Fibroblast of the aortic adventitia (primary cell): ENCODE results near the gene ZFP36L2. TPM values are rescaled to one million over a fixed set of nuclear protein-coding genes. Genes with fewer than 3 reads are reported as not detected.
A peak's percentile ranks its signal among the peaks of the same experiment; 100 is the strongest.

Experiments used
- DNase-seq: peaks from one replicate; pipeline ENCODE4 v3.0.0-alpha.2; 2010; ENCODE audit warnings: low read depth
- H3K4me3 ChIP-seq: 2 replicates; pipeline ENCODE4 v1.5.1; 2011; ENCODE audit warnings: low read depth, mild to moderate bottlenecking, control low read depth, low read length, moderate library complexity
- total RNA-seq: library from RNA; depleted of rRNA; stranded (reverse); fragments of >200 nt; gene quantifications from 2 replicates; pipeline ENCODE4 v1.2.3, GENCODE V29; 2012; ENCODE audit warnings: low replicate concordance
- TF ChIP-seq, protein P1 (sequence below): IDR thresholded peaks from 2 replicates; pipeline ENCODE4 v1.5.1; 2011; ENCODE audit warnings: mild to moderate bottlenecking, low read length, control low read depth, inconsistent platforms; ENCODE audit not compliant: insufficient read depth

Gene ZFP36L2
- total RNA-seq, 1 donor: 34.3 TPM

DNA sequence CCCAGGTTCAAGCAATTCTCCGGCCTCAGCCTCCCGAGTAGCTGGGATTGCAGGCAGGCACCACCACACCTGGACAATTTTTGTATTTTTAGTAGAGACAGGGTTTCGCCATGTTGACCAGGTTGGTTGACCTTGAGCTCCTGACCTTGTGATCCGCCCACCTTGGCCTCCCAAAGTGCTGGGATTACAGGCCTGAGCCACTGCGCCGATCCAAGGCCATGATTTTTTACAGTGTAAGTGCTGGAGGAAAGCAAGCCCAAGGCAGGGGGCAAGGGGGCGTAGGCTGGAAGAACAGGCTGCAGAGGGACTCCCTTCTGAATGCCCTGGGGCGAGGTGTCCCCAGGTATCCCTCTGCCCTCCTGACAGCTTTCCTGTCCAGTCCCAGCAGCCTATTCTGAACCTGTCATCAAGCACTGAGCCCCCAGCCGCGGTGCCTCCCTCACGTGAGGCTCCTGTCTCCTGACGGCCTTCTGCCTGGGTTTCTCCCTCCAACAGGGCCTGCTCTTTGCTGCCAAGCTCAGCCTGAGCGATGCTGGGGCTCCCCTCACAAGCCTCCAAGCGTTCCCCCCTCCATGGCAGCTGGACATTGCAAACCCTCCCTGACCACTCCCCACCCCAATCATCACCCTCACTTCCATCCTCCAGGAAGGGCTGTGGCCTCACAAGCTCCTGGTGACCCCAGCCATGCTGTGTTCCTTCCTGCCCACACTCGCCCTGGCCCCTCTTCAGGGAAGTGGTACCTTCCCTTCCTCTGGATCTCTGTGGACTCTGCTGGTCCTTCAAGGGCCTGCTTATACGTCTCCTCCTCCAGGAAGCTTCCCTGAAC, 37.6 kb downstream of the ZFP36L2 start:
- DNase-seq: no peak
- no peak overlapping the region for H3K4me3 ChIP-seq
- TF ChIP-seq, protein P1, sequence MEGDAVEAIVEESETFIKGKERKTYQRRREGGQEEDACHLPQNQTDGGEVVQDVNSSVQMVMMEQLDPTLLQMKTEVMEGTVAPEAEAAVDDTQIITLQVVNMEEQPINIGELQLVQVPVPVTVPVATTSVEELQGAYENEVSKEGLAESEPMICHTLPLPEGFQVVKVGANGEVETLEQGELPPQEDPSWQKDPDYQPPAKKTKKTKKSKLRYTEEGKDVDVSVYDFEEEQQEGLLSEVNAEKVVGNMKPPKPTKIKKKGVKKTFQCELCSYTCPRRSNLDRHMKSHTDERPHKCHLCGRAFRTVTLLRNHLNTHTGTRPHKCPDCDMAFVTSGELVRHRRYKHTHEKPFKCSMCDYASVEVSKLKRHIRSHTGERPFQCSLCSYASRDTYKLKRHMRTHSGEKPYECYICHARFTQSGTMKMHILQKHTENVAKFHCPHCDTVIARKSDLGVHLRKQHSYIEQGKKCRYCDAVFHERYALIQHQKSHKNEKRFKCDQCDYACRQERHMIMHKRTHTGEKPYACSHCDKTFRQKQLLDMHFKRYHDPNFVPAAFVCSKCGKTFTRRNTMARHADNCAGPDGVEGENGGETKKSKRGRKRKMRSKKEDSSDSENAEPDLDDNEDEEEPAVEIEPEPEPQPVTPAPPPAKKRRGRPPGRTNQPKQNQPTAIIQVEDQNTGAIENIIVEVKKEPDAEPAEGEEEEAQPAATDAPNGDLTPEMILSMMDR: no peak

DNA sequence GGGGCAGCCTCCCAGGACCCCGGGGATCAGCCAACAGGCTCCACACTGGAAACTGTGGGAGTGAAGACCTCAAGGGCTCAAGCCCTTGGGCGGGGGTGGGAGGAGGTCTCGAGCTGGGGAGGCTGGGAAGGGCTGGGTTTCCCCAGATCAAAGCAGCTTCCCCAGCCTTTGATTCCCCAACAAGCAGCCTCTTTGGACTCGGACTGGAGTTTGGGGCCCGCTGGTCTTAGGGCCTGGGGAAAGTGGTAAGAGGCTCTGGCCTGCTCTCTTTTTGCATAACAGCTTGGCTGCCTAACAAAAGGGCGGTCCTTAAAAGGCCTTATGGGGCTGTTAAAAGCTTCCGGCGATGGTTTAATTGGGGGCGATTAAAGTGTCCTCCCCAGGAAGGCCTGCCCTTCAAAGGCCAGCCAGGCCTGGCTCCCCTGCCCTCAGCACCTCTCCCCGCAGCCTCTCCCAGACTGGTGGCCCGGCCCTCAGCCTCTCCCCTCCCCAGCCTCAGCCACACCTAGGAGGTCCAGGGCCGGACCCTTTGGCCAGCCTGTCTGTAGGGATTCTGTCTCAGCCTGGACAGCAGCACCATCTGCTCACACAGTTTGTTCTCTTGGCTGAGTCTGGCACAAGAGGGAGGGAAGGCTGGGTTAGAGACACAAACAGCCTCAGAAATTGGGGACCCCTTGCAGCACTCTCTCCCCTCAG, 39.6 kb downstream of the ZFP36L2 start:
- TF ChIP-seq, protein P1: no peak
- H3K4me3 ChIP-seq: no peak overlapping the region
- no peak for DNase-seq

DNA sequence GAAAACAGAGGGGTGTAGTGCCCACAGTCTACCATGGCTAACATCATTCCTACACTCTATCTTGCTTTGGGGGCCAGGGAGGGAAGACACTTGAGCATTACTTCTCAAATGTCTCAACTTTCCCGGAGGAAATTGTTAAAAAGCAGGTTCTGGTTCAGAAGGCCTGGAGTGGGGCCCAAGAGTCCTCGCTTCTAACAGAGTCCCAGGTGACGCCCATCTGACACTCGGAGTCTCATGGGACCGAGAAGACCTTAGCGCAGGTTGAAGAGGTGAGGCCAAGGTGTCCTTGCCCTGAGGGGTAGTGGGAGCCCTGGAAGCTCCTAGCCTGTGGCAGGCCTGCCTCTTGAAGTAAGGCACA, 40.1 kb downstream of the ZFP36L2 start:
- TF ChIP-seq, protein P1: no peak
- no peak for DNase-seq
- no peak overlapping the region for H3K4me3 ChIP-seq

DNA sequence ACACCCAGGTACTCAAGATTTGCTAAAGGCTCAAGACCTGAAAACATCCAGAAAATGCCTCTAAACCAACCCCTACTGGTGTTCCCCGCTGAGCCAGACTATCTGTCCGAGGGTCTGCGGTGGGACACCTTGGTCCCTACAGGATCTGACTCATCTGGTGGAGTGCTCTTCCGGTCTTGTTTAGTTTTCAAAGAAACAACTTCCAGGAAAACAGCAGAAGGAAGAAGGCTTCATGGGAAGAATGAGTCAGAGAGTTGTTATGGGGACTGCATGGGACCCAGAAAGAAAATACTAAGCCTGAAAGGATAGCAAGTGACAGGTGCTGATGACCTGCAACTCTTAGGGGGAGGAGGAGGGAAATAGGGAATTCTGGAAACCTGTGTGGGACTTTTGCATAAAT, 41.3 kb downstream of the ZFP36L2 start:
- TF ChIP-seq, protein P1: no peak
- no peak overlapping the region for H3K4me3 ChIP-seq
- no peak for DNase-seq

DNA sequence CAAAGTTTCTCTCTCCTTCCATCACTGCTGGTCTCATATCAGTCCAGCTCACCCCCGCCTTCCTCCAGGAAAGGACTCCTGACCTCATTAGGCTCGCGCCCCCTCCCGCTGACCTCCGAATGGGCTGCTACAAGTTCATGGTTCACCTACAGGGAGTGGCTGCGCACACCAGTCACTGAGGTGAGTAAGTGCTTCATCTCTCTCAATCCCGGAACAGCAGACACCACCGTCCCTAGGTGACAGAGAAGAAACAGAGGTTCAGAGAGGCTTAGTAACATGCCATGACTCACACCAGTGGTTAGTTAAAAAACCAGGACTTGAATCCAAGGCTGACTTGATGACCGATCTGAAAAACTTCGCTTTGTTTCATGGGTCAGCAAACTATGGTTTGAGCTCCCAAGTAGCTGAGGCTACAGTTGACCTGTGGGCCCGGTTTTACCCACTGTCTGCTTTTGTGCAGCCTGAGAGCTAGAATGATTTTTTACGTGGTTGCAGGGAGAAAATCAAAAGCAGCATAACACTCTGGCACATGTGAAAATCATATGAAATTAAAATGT, 42.0 kb downstream of the ZFP36L2 start:
- no peak overlapping the region for H3K4me3 ChIP-seq
- DNase-seq: peak; percentile 46
- TF ChIP-seq, protein P1: no peak

DNA sequence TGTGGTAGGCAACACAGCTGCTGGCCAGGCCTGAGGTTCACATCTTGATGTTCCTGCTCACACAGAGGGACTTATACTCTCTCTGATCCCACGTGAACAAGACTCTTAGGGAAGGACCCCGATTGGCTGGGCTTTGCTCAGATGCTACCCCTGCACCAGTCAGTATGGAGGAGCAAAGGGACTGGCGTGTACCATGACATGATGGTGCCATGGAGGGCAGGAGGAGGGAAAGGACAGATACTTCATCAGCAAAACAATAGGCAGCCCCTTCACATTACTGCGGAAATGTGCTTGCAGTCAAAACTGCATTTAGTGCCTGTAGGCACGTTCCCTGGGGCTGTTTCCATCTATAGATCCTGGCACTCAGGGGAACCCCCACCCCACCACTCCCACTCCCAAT, 42.7 kb downstream of the ZFP36L2 start:
- TF ChIP-seq, protein P1: no peak
- DNase-seq: no peak
- H3K4me3 ChIP-seq: no peak overlapping the region
